22Rv1 (cell line): Measurements from ENCODE around the gene CEP89.

Experiments used
- CTCF ChIP-seq: fragments of 450-650 bp; IDR thresholded peaks from 2 replicates; pipeline ENCODE4 v1.5.1; 2017; ENCODE audit warnings: mild to moderate bottlenecking
- ZFX ChIP-seq: fragments of 450-650 bp; IDR thresholded peaks from 2 replicates; pipeline ENCODE4 v1.6.1; 2017; ENCODE audit warnings: antibody characterized with exemption, borderline replicate concordance

- TF ChIP-seq CTCF (no peak), ZFX (no peak)
Measured at GRCh38 chr19:32874605-32875004, 97.2 kb downstream of the CEP89 start.
